PC-3 (cell line): ENCODE measurements around the gene SARDH. TPM values are rescaled to one million over a fixed set of nuclear protein-coding genes. Genes with fewer than 3 reads are reported as not detected.

Experiments used
- ATAC-seq: fragments of 200-7000 bp; cut with Tn5 transposase; 2 replicates; pipeline ENCODE4 v1.9.1; 2020; ENCODE audit warnings: mild to moderate bottlenecking, moderate library complexity
- BruUV-seq: library from RNA; stranded (reverse); fragments of 400-500 nt; replicated peaks from 2 replicates; lab custom pipeline; 2021; lab: Mats Ljungman, UMichigan
- CTCF ChIA-PET: fragments of 300-600 bp; sonication (Branson Sonifier 250); formaldehyde crosslinking; loops from one replicate; lab custom pipeline; 2022; ENCODE audit warnings: antibody characterized with exemption; lab: Charles Lee
- POLR2A ChIA-PET: fragments of 300-600 bp; sonication (Branson Sonifier 250); formaldehyde crosslinking; loops from one replicate; lab custom pipeline; 2022; ENCODE audit warnings: antibody characterized with exemption; ENCODE audit not compliant: unreplicated experiment; lab: Charles Lee
- DNase-seq: peaks from one replicate; pipeline ENCODE4 v3.0.0-alpha.2; 2015
- H2AFZ ChIP-seq: fragments of 300-600 bp; sonication (generic); 2 replicates; pipeline ENCODE4 v1.6.0; 2016; ENCODE audit warnings: antibody characterized with exemption, low read length
- H3F3A ChIP-seq: fragments of 300-600 bp; sonication (generic); one replicate; pipeline ENCODE4 v1.6.0; 2017; ENCODE audit warnings: antibody characterized with exemption, low read length, control low read depth, mild to moderate bottlenecking; ENCODE audit not compliant: unreplicated experiment
- H3K27ac ChIP-seq: fragments of 300-600 bp; sonication (generic); 2 replicates; pipeline ENCODE4 v1.5.1; 2016; ENCODE audit warnings: mild to moderate bottlenecking, low read length
- H3K27me3 ChIP-seq: fragments of 300-600 bp; sonication (generic); 2 replicates; pipeline ENCODE4 v1.6.1; 2016; ENCODE audit warnings: low read length, mixed read lengths
- H3K36me3 ChIP-seq: fragments of 300-600 bp; sonication (generic); 2 replicates; pipeline ENCODE4 v1.6.1; 2016; ENCODE audit warnings: low read depth, mixed run types, low read length, mixed read lengths
- H3K4me1 ChIP-seq: fragments of 300-600 bp; sonication (generic); 2 replicates; pipeline ENCODE4 v1.5.1; 2016; ENCODE audit warnings: low read length; ENCODE audit not compliant: insufficient read depth
- H3K4me2 ChIP-seq: fragments of 300-600 bp; sonication (generic); 2 replicates; pipeline ENCODE4 v1.6.0; 2016; ENCODE audit warnings: low read length
- H3K4me3 ChIP-seq: fragments of 300-600 bp; sonication (generic); 2 replicates; pipeline ENCODE4 v1.5.1; 2016; ENCODE audit warnings: mild to moderate bottlenecking, low read length, mixed read lengths
- H3K79me2 ChIP-seq: fragments of 300-600 bp; sonication (generic); 2 replicates; pipeline ENCODE4 v1.6.1; 2017; ENCODE audit warnings: low read length, mixed read lengths
- H3K9ac ChIP-seq: fragments of 300-600 bp; sonication (generic); 2 replicates; pipeline ENCODE4 v1.6.0; 2016; ENCODE audit warnings: mild to moderate bottlenecking, low read length
- H3K9me2 ChIP-seq: fragments of 300-600 bp; sonication (generic); replicated peaks from 2 replicates; pipeline ENCODE4 v1.6.1; 2016; ENCODE audit warnings: mixed run types, low read length, mixed read lengths
- H3K9me3 ChIP-seq: fragments of 300-600 bp; sonication (generic); 2 replicates; pipeline ENCODE4 v1.6.1; 2016; ENCODE audit warnings: low read length, mixed read lengths
- H4K20me1 ChIP-seq: fragments of 300-600 bp; sonication (generic); 2 replicates; pipeline ENCODE4 v1.6.1; 2016; ENCODE audit warnings: low read length, mixed read lengths
- EZH2 ChIP-seq: fragments of 300-600 bp; sonication (generic); IDR thresholded peaks from one replicate; pipeline ENCODE4 v1.6.1; 2017; ENCODE audit warnings: antibody characterized with exemption, mild to moderate bottlenecking, low read length; ENCODE audit not compliant: unreplicated experiment
- EZH2phosphoT487 ChIP-seq: fragments of 300-600 bp; sonication (generic); IDR thresholded peaks from 2 replicates; pipeline ENCODE4 v1.6.1; 2018; ENCODE audit warnings: mild to moderate bottlenecking, antibody characterized with exemption, low read length, borderline replicate concordance
- intact Hi-C: fragments of 100-400 bp; cut with micrococcal nuclease; formaldehyde crosslinking; loops from 2 replicates; pipeline ENCODE4 v1.9.0; 2023
- total RNA-seq: library from RNA; depleted of rRNA; stranded (reverse); fragments of >200 nt; gene quantifications from 2 replicates; pipeline ENCODE4 v1.2.3, GENCODE V29; 2014
- TF ChIP-seq, protein P1 (sequence below): fragments of 300-600 bp; sonication (generic); conservative IDR thresholded peaks from 2 replicates; pipeline ENCODE4 v1.5.1; 2017; ENCODE audit warnings: antibody characterized with exemption, low read depth, mild to moderate bottlenecking, low read length

The SARDH gene
- total RNA-seq, 1 experiment from 2014 or later, result 3.4 TPM

DNA sequence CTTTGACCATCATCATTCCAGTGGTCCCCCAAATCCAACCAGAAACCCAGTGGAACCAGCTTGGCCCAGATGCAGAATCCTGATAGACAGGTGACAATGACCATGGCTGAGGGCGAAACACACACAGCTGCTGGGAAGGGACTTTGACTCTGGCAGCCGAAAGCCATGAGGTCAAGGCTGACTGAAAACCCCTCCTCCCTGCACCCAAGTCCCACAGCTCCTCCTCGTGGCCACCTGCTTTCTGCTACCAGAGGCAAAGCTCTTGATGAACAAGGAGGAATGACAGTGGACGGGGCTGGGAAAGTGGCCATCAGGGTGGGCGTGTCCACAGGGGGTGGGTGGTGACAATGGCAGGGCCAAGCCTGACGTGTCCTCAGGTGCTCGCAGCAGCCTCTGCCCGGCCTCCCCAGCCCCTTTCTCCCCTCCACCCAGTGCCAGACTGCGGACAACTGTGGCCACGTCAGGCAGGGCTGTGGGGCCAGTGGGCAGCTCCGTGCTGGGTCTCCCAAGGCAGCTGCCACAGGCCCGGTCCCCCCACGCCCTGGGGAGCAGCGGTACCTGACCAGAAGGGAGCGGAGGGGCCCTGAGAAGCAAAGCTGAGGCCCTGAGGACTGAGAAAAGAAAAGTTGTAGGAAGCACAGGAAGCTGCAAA is 30.8 kb upstream of the SARDH start:
- no peak for DNase-seq
- peaks cover 16% of the 10 kb centered on the region for H3K36me3 ChIP-seq

GRCh38 chr9:133768371-133768858 is 30.3 kb upstream of the SARDH start:
- POLR2A ChIA-PET, result no interaction called here
- H3K4me1 ChIP-seq, result no peaks in the 10 kb centered on the region
- no peaks in the 10 kb centered on the region for H4K20me1 ChIP-seq
- intact Hi-C loops, result no loop called here
- DNase-seq (no peak), ATAC-seq (no peak)
- no peaks in the 10 kb centered on the region for H3K9me2 ChIP-seq
- H3K27ac ChIP-seq, result no peak overlapping the region
- peaks cover 16% of the 10 kb centered on the region for H3K36me3 ChIP-seq
- no peaks in the 10 kb centered on the region for H3K79me2 ChIP-seq
- H3K4me3 ChIP-seq, result no peak overlapping the region
- no peaks in the 10 kb centered on the region for H3F3A ChIP-seq
- no peak overlapping the region for H3K9ac ChIP-seq
- no peak overlapping the region for H2AFZ ChIP-seq
- no peaks in the 10 kb centered on the region for H3K9me3 ChIP-seq
- TF ChIP-seq EZH2 (no peak), EZH2phosphoT487 (no peak)
- TF ChIP-seq, protein P1, sequence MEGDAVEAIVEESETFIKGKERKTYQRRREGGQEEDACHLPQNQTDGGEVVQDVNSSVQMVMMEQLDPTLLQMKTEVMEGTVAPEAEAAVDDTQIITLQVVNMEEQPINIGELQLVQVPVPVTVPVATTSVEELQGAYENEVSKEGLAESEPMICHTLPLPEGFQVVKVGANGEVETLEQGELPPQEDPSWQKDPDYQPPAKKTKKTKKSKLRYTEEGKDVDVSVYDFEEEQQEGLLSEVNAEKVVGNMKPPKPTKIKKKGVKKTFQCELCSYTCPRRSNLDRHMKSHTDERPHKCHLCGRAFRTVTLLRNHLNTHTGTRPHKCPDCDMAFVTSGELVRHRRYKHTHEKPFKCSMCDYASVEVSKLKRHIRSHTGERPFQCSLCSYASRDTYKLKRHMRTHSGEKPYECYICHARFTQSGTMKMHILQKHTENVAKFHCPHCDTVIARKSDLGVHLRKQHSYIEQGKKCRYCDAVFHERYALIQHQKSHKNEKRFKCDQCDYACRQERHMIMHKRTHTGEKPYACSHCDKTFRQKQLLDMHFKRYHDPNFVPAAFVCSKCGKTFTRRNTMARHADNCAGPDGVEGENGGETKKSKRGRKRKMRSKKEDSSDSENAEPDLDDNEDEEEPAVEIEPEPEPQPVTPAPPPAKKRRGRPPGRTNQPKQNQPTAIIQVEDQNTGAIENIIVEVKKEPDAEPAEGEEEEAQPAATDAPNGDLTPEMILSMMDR, result no peak
- CTCF ChIA-PET, result no interaction called here
- H3K27me3 ChIP-seq, result no peaks in the 10 kb centered on the region
- H3K4me2 ChIP-seq, result no peak overlapping the region
- BruUV-seq, result no TSS peak

More for the DNA sequence above, 30.8 kb upstream of the SARDH start:
- ChIA-PET POLR2A (no interaction called here), CTCF (no interaction called here)
- no peak overlapping the region for H3K9ac ChIP-seq
- no peaks in the 10 kb centered on the region for H3F3A ChIP-seq
- no peak overlapping the region for H3K4me2 ChIP-seq
- intact Hi-C loops, result no loop called here
- ATAC-seq, result no peak
- H3K4me1 ChIP-seq, result no peaks in the 10 kb centered on the region
- H4K20me1 ChIP-seq, result no peaks in the 10 kb centered on the region
- H3K4me3 ChIP-seq, result no peak overlapping the region
- no peaks in the 10 kb centered on the region for H3K9me2 ChIP-seq
- H3K27me3 ChIP-seq, result no peaks in the 10 kb centered on the region
- H3K79me2 ChIP-seq, result no peaks in the 10 kb centered on the region
- no peak overlapping the region for H3K27ac ChIP-seq
- H3K9me3 ChIP-seq, result no peaks in the 10 kb centered on the region
- BruUV-seq, result no TSS peak
- H2AFZ ChIP-seq, result no peak overlapping the region
- TF ChIP-seq, protein P1, result 0 out of 2 replicates have a peak, but pooled peaks have one; percentile 20
- TF ChIP-seq EZH2 (no peak), EZH2phosphoT487 (no peak)

GRCh38 chr9:133767625-133768024 is 29.5 kb upstream of the SARDH start:
- Histone ChIP-seq H3F3A (no peaks in the 10 kb centered on the region), H2AFZ (no peak overlapping the region), H3K9me2 (no peaks in the 10 kb centered on the region), H3K36me3 (peaks cover 16% of the 10 kb centered on the region), H3K4me3 (no peak overlapping the region), H3K9me3 (no peaks in the 10 kb centered on the region), H3K9ac (no peak overlapping the region), H3K4me1 (no peaks in the 10 kb centered on the region), H3K27ac (no peak overlapping the region), H3K27me3 (no peaks in the 10 kb centered on the region), H3K79me2 (no peaks in the 10 kb centered on the region), H3K4me2 (no peak overlapping the region), H4K20me1 (no peaks in the 10 kb centered on the region)
- BruUV-seq, result no TSS peak
- intact Hi-C loops, result no loop called here
- no peak for TF ChIP-seq EZH2phosphoT487
- TF ChIP-seq, protein P1, result no peak
- POLR2A ChIA-PET, result no interaction called here
- ATAC-seq, result no peak
- DNase-seq, result no peak
- CTCF ChIA-PET, result no interaction called here
